ENCODE measurements around the gene PDE5A. TPM values are rescaled to one million over a fixed set of nuclear protein-coding genes. Genes with fewer than 3 reads are reported as not detected.

The PDE5A gene
- total and polyA plus RNA-seq, 2 experiments from 2014 or later: 9.7 to 35.8 TPM

GRCh38 chr4:119657111-119657611 is 28.6 kb upstream of the PDE5A start:
- H3K4me2 ChIP-seq: no peak overlapping the region
- DNase-seq (ENCODE audit: low spot score): peak; percentile 15
- no peaks in the 10 kb centered on the region for H3K9me2 ChIP-seq (replicated peaks; ENCODE audit: insufficient read depth)
- H3K4me3 ChIP-seq: no peak overlapping the region
- H3K27ac ChIP-seq: peak overlapping the region; percentile 3
- no peaks in the 10 kb centered on the region for H3K36me3 ChIP-seq (replicated peaks; ENCODE audit: insufficient read depth, low read depth)
- no peaks in the 10 kb centered on the region for H3K27me3 ChIP-seq
- no peak overlapping the region for H2AFZ ChIP-seq
- no peaks in the 10 kb centered on the region for H3K9me3 ChIP-seq (ENCODE audit: low read depth)
- no peak for TF ChIP-seq EZH2phosphoT487 (IDR thresholded peaks at IDR 0.05; ENCODE audit: low read depth, severe bottlenecking, unreplicated experiment)
- no peak for TF ChIP-seq EZH2 (IDR thresholded peaks at IDR 0.05; ENCODE audit: borderline replicate concordance)
- TF ChIP-seq CTCF (IDR thresholded peaks at IDR 0.05; ENCODE audit: poor library complexity): no peak
- no peaks in the 10 kb centered on the region for H3K79me2 ChIP-seq
- H4K20me1 ChIP-seq (ENCODE audit: insufficient read depth, poor library complexity, severe bottlenecking): no peaks in the 10 kb centered on the region
- peaks cover 16% of the 10 kb centered on the region for H3K4me1 ChIP-seq (ENCODE audit: insufficient read depth)

GRCh38 chr4:119656342-119656741 is 27.7 kb upstream of the PDE5A start:
- Histone ChIP-seq H3K4me1 (ENCODE audit: insufficient read depth) (peaks cover 16% of the 10 kb centered on the region), H3K9me2 (replicated peaks; ENCODE audit: insufficient read depth) (no peaks in the 10 kb centered on the region), H2AFZ (no peak overlapping the region), H3K36me3 (replicated peaks; ENCODE audit: insufficient read depth, low read depth) (no peaks in the 10 kb centered on the region), H3K4me3 (no peak overlapping the region), H3K27me3 (no peaks in the 10 kb centered on the region), H3K4me2 (no peak overlapping the region), H3K79me2 (no peaks in the 10 kb centered on the region), H3K9me3 (ENCODE audit: low read depth) (no peaks in the 10 kb centered on the region), H4K20me1 (ENCODE audit: insufficient read depth, poor library complexity, severe bottlenecking) (no peaks in the 10 kb centered on the region), H3K27ac (peak overlapping the region; percentile 3)
- TF ChIP-seq EZH2phosphoT487 (IDR thresholded peaks at IDR 0.05; ENCODE audit: low read depth, severe bottlenecking, unreplicated experiment) (no peak), CTCF (IDR thresholded peaks at IDR 0.05; ENCODE audit: poor library complexity) (no peak), EZH2 (IDR thresholded peaks at IDR 0.05; ENCODE audit: borderline replicate concordance) (no peak)
- no peak for DNase-seq (ENCODE audit: low spot score)

- Histone ChIP-seq H3K36me3 (replicated peaks; ENCODE audit: insufficient read depth, low read depth) (no peaks in the 10 kb centered on the region), H3K27me3 (no peaks in the 10 kb centered on the region), H3K4me3 (no peak overlapping the region), H3K9me2 (replicated peaks; ENCODE audit: insufficient read depth) (no peaks in the 10 kb centered on the region), H3K27ac (no peak overlapping the region), H3K4me1 (ENCODE audit: insufficient read depth) (peaks cover 16% of the 10 kb centered on the region), H3K9me3 (ENCODE audit: low read depth) (no peaks in the 10 kb centered on the region), H3K4me2 (no peak overlapping the region), H4K20me1 (ENCODE audit: insufficient read depth, poor library complexity, severe bottlenecking) (no peaks in the 10 kb centered on the region), H3K79me2 (no peaks in the 10 kb centered on the region), H2AFZ (no peak overlapping the region)
- no peak for DNase-seq (ENCODE audit: low spot score)
- WGBS (ENCODE audit: low lambda C conversion rate, missing lambda C conversion rate): 77% methylated on average over 4 of the region's 4 CpGs
- TF ChIP-seq CTCF (IDR thresholded peaks at IDR 0.05; ENCODE audit: poor library complexity): no peak
- no peak for TF ChIP-seq EZH2 (IDR thresholded peaks at IDR 0.05; ENCODE audit: borderline replicate concordance)
- no peak for TF ChIP-seq EZH2phosphoT487 (IDR thresholded peaks at IDR 0.05; ENCODE audit: low read depth, severe bottlenecking, unreplicated experiment)
These were observed 26.7 kb upstream of the PDE5A start for GRCh38 chr4:119655111-119655837.
